GM12878 (cell line): Measurements from ENCODE around the gene ALKBH8.

Experiments used
- ATF2 ChIP-seq: IDR thresholded peaks from 2 replicates; pipeline ENCODE4 v1.6.1; 2012; ENCODE audit warnings: low read length, inconsistent platforms
- CHD2 ChIP-seq: IDR thresholded peaks from 2 replicates; pipeline ENCODE4 v1.6.1; 2011; ENCODE audit warnings: low read depth, low read length, improper control_type of control experiment, borderline replicate concordance
- CTCF ChIP-seq, 3 experiments: IDR thresholded peaks in 2 of 3; conservative IDR thresholded peaks in 1 of 3; 2 replicates each; pipeline ENCODE4 v1.5.1; 2011; ENCODE audit warnings: low read depth in 3 of 3, low read length in 3 of 3, mild to moderate bottlenecking in 3 of 3, control low read depth in 2 of 3, moderate library complexity in 2 of 3, inconsistent platforms in 1 of 3, mixed read lengths in 1 of 3; ENCODE audit not compliant: control insufficient read depth in 2 of 3, insufficient read depth in 1 of 3; ENCODE audit errors: extremely low read depth in 1 of 3
- E2F4 ChIP-seq: IDR thresholded peaks from 2 replicates; pipeline ENCODE4 v1.6.1; 2012; ENCODE audit warnings: low read depth, low read length, improper control_type of control experiment
- NR2C1 ChIP-seq: fragments of 450-650 bp; IDR thresholded peaks from 2 replicates; pipeline ENCODE4 v1.6.1; 2017; ENCODE audit warnings: antibody characterized with exemption, mild to moderate bottlenecking, moderate library complexity
- PBX3 ChIP-seq: IDR thresholded peaks from 2 replicates; pipeline ENCODE4 v1.6.1; 2011; ENCODE audit warnings: mild to moderate bottlenecking, low read depth, low read length, moderate library complexity; ENCODE audit not compliant: insufficient replicate concordance
- RCOR1 ChIP-seq: conservative IDR thresholded peaks from 2 replicates; pipeline ENCODE4 v1.6.1; 2012; ENCODE audit warnings: low read depth, low read length, improper control_type of control experiment
- TCF12 ChIP-seq: IDR thresholded peaks from 2 replicates; pipeline ENCODE4 v1.6.1; 2011; ENCODE audit warnings: low read depth, mild to moderate bottlenecking, low read length

GRCh38 chr11:107563702-107564101 lies 1.8 kb downstream of the ALKBH8 start:
- peak; percentile 43 to 83 (median 66); a peak in 5 of 6 replicates for TF ChIP-seq CTCF (IDR thresholded peaks at IDR 0.05 in 2 of 3, conservative IDR thresholded peaks at IDR 0.05 in 1 of 3; ENCODE audit: control insufficient read depth in 2 of 3, extremely low read depth in 1 of 3, insufficient read depth in 1 of 3, low read depth in 3 of 3, low read length in 3 of 3)
- no peak for TF ChIP-seq TCF12
- TF ChIP-seq PBX3 = no peak
- no peak for TF ChIP-seq E2F4
- no peak for TF ChIP-seq ATF2
- no peak for TF ChIP-seq CHD2
- no peak for TF ChIP-seq NR2C1
- no peak for TF ChIP-seq RCOR1
